ENCODE measurements around the gene LEF1. TPM values are rescaled to one million over a fixed set of nuclear protein-coding genes. Genes with fewer than 3 reads are reported as not detected.

Gene LEF1
- polyA plus RNA-seq, 1 donor (not counting 4 experiments of a cell fraction or from before 2014, with no cell fraction given), result 1.5 TPM

GRCh38 chr4:108045687-108046024 is 123.1 kb downstream of the LEF1 start:
- FAIRE-seq (no peak), DNase-seq (ENCODE audit: low read depth, low spot score) (no peak)
- Histone ChIP-seq H3K36me3 (ENCODE audit: control insufficient read depth in 2 of 2, extremely low read depth in 1 of 2, insufficient read depth in 2 of 2, low read length in 2 of 2) (no peaks in the 10 kb centered on the region), H4K20me1 (ENCODE audit: control insufficient read depth, extremely low read depth, insufficient read depth, low read length) (no peaks in the 10 kb centered on the region), H3K4me3 (ENCODE audit: control insufficient read depth in 2 of 3, extremely low read depth in 1 of 3, insufficient read depth in 2 of 3, low read depth in 1 of 3, low read length in 3 of 3) (no peak overlapping the region), H3K4me2 (ENCODE audit: control insufficient read depth, extremely low read depth, insufficient read depth, low read depth, low read length) (no peak overlapping the region), H3K9me3 (ENCODE audit: control insufficient read depth, low read depth, low read length) (no peaks in the 10 kb centered on the region), H3K9me1 (ENCODE audit: control insufficient read depth, extremely low read depth, insufficient read depth, low read length) (no peaks in the 10 kb centered on the region), H3K79me2 (ENCODE audit: control insufficient read depth, insufficient read depth, low read length) (no peaks in the 10 kb centered on the region), H2AFZ (ENCODE audit: control insufficient read depth, low read length) (no peak overlapping the region), H3K27me3 (ENCODE audit: control insufficient read depth, extremely low read depth, insufficient read depth, low read length) (no peaks in the 10 kb centered on the region), H3K9ac (ENCODE audit: control insufficient read depth, extremely low read depth, insufficient read depth, low read length) (no peak overlapping the region), H3K4me1 (ENCODE audit: control insufficient read depth, extremely low read depth, insufficient read depth, low read length) (no peaks in the 10 kb centered on the region), H3K27ac (ENCODE audit: control insufficient read depth, insufficient read depth, low read length) (no peak overlapping the region)
- dilution Hi-C loops (cut with MboI; ENCODE audit: extremely low pct_ligation_motif_present, low sequenced_read_pairs), result no loop called here
- TF ChIP-seq EZH2 (IDR thresholded peaks at IDR 0.05; ENCODE audit: low read length) (no peak), CTCF (optimal IDR thresholded peaks at IDR 0.05 in 1 of 3, IDR thresholded peaks at IDR 0.05 in 1 of 3, conservative IDR thresholded peaks at IDR 0.05 in 1 of 3; ENCODE audit: extremely low read depth in 1 of 3, insufficient read depth in 2 of 3, low read length in 3 of 3) (no peak)

GRCh38 chr4:108044951-108045686 is 123.6 kb downstream of the LEF1 start:
- no peak overlapping the region for H3K4me2 ChIP-seq (ENCODE audit: control insufficient read depth, extremely low read depth, insufficient read depth, low read depth, low read length)
- H3K4me3 ChIP-seq (ENCODE audit: control insufficient read depth in 2 of 3, extremely low read depth in 1 of 3, insufficient read depth in 2 of 3, low read depth in 1 of 3, low read length in 3 of 3), result no peak overlapping the region
- H3K36me3 ChIP-seq (ENCODE audit: control insufficient read depth in 2 of 2, extremely low read depth in 1 of 2, insufficient read depth in 2 of 2, low read length in 2 of 2), result no peaks in the 10 kb centered on the region
- DNase-seq (ENCODE audit: low read depth, low spot score) (no peak), FAIRE-seq (no peak)
- TF ChIP-seq EZH2 (IDR thresholded peaks at IDR 0.05; ENCODE audit: low read length) (no peak), CTCF (optimal IDR thresholded peaks at IDR 0.05 in 1 of 3, IDR thresholded peaks at IDR 0.05 in 1 of 3, conservative IDR thresholded peaks at IDR 0.05 in 1 of 3; ENCODE audit: extremely low read depth in 1 of 3, insufficient read depth in 2 of 3, low read length in 3 of 3) (no peak)
- H2AFZ ChIP-seq (ENCODE audit: control insufficient read depth, low read length), result no peak overlapping the region
- H3K27me3 ChIP-seq (ENCODE audit: control insufficient read depth, extremely low read depth, insufficient read depth, low read length), result no peaks in the 10 kb centered on the region
- no peaks in the 10 kb centered on the region for H3K79me2 ChIP-seq (ENCODE audit: control insufficient read depth, insufficient read depth, low read length)
- H3K9me3 ChIP-seq (ENCODE audit: control insufficient read depth, low read depth, low read length), result no peaks in the 10 kb centered on the region
- no peaks in the 10 kb centered on the region for H3K9me1 ChIP-seq (ENCODE audit: control insufficient read depth, extremely low read depth, insufficient read depth, low read length)
- H3K9ac ChIP-seq (ENCODE audit: control insufficient read depth, extremely low read depth, insufficient read depth, low read length), result no peak overlapping the region
- H3K4me1 ChIP-seq (ENCODE audit: control insufficient read depth, extremely low read depth, insufficient read depth, low read length), result no peaks in the 10 kb centered on the region
- dilution Hi-C loops (cut with MboI; ENCODE audit: extremely low pct_ligation_motif_present, low sequenced_read_pairs), result no loop called here
- no peaks in the 10 kb centered on the region for H4K20me1 ChIP-seq (ENCODE audit: control insufficient read depth, extremely low read depth, insufficient read depth, low read length)
- H3K27ac ChIP-seq (ENCODE audit: control insufficient read depth, insufficient read depth, low read length), result no peak overlapping the region
